Spinal cord (tissue), 10 donors: ENCODE data around the gene MAML2. TPM values are rescaled to one million over a fixed set of nuclear protein-coding genes. Genes with fewer than 3 reads are reported as not detected.

Experiments
- DNase-seq, 6 donors: peaks; one replicate each; pipeline versions ENCODE4 v3.0.0 to v3.0.0-alpha.2; 2013 to 2015; ENCODE audit warnings: low spot score in 6 of 6, low read depth in 4 of 6
- H3K27ac ChIP-seq: one replicate; pipeline ENCODE4 v1.5.1; 2013; ENCODE audit warnings: low read depth, low read length, control low read depth
- H3K27me3 ChIP-seq: one replicate; pipeline ENCODE4 v1.6.1; 2013; ENCODE audit warnings: low read length; ENCODE audit not compliant: control insufficient read depth, insufficient read depth
- H3K36me3 ChIP-seq: one replicate; pipeline ENCODE4 v1.6.1; 2013; ENCODE audit warnings: low read length; ENCODE audit not compliant: control insufficient read depth, insufficient read depth
- H3K4me1 ChIP-seq: one replicate; pipeline ENCODE4 v1.6.1; 2013; ENCODE audit warnings: low read length; ENCODE audit not compliant: control insufficient read depth, insufficient read depth
- H3K4me3 ChIP-seq: one replicate; pipeline ENCODE4 v1.5.1; 2013; ENCODE audit warnings: low read depth, low read length, control low read depth
- H3K9me3 ChIP-seq: one replicate; pipeline ENCODE4 v1.6.1; 2013; ENCODE audit warnings: low read length; ENCODE audit not compliant: control insufficient read depth, insufficient read depth
- whole genome bisulfite sequencing: methylation state at CpG from one replicate; pipeline ENCODE4 v1.1.5; 2013; ENCODE audit warnings: missing lambda C conversion rate; ENCODE audit not compliant: insufficient coverage; 5-methylcytosine and 5-hydroxymethylcytosine counted together
- polyA plus RNA-seq, 2 donors: library from polyadenylated mRNA; unstranded; fragments of 120-200 nt; gene quantifications; one replicate each; pipeline ENCODE4 v1.2.1, GENCODE V29; 2013; ENCODE audit not compliant: insufficient read length in 2 of 2
- total RNA-seq, 2 donors: library from RNA; depleted of rRNA in 1 of 2; stranded (reverse); fragments of 120-200 nt in 1 of 2; fragments of >200 nt in 1 of 2; gene quantifications; one replicate each; pipeline versions ENCODE4 v1.2.3 to v1.2.4, GENCODE V29; 2013 to 2014
- donor health status: healthy.

MAML2 gene
- total and polyA plus RNA-seq, 4 donors, result 16.7 to 25.5 (median 18.7) TPM

DNA sequence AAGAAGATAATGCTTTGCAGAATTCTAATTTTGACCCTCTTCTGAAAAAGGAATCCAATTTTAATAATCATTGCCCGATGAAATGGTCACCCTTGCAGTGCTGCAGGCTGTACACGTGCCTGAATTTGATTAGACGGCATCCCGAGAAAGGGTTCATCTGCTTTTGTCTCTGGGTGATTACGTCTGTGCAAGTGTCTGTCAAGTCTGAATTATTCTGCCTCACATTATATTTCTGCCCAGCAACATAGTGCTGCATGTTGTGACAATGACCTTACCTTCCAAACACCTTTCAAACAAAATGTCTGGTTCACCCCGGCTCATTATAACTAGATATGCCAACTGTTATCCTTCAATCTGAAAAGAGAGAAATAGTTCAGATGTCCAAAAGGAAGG, 164.1 kb downstream of the MAML2 start:
- no peak overlapping the region for H3K27ac ChIP-seq
- peak in 1 of 6 donors; percentile 25 for DNase-seq
- 36% methylated on average over 5 of the region's 6 CpGs for WGBS

DNA sequence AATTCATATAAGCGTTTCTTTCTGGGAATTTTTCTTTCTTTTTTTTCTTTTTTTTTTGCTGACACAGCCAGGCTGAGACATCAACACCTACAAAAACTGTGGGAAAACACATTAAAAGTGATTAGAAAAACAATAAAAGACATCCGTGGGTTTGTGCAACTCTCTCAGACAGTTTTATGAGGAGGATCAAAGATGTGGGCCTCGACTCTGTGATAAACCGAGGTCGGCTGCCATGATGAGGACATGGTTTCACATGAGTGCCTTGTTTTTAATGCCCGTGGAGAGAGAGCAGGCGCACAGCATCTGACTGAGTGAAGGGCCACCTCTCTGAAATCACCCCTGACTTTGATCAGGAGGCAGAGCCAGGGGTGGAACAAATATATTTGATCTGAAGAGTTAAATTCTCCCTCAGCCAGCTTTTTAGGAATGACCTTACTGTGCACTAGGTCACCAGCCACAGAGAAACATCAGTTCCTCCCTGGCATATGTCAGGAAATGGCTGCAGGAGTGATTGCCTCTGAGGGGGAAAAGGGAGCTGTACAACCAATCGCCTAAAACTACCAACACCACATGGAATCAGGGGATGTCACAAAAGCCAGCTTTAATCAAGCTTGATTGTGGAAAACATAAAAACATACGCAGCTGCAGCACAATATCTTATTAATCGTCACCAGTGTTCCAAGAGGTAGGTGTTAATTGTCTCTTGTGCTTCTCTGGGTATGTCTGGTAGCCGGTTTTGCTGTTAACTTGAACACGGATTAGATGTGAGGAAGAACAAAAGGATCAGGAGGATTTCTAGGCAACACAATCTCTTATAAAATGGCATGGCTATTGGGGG, 164.7 kb downstream of the MAML2 start:
- WGBS, result 62% methylated on average over 6 of the region's 12 CpGs
- Histone ChIP-seq H3K27me3 (no peaks in the 10 kb centered on the region), H3K4me3 (no peak overlapping the region), H3K36me3 (no peaks in the 10 kb centered on the region), H3K4me1 (peaks cover 4% of the 10 kb centered on the region), H3K9me3 (no peaks in the 10 kb centered on the region), H3K27ac (peak overlapping the region; percentile 2)
- DNase-seq, result peak in 2 of 6 donors; percentile 48 to 83

More for the DNA sequence above, 164.1 kb downstream of the MAML2 start:
- Histone ChIP-seq H3K27me3 (no peaks in the 10 kb centered on the region), H3K4me3 (no peak overlapping the region), H3K4me1 (peaks cover 4% of the 10 kb centered on the region), H3K36me3 (no peaks in the 10 kb centered on the region), H3K9me3 (no peaks in the 10 kb centered on the region)

DNA sequence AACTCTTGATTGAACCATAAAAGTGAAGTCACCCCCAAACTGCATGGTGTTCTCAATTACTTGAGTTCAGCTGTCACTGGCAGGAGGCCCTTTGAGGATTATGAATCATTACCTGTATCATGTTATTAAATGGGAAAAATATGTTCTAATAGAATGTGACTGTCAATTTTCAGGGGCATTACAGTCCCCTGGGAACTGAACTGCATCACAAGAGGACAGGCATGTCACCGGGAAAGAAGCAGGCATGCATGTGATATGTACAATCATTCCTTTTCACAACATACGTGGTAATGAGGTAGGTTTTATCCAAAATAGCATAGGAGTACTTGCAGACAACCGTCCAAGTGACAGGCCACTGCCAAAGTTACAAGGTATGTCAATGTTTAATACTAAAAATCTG, 165.8 kb downstream of the MAML2 start:
- no CpG with 5 or more reads among the region's 3 CpGs for WGBS
- H3K27ac ChIP-seq, result no peak overlapping the region

GRCh38 chr11:96173906-96174305, 169.1 kb downstream of the MAML2 start:
- no peaks in the 10 kb centered on the region for H3K9me3 ChIP-seq
- no peaks in the 10 kb centered on the region for H3K36me3 ChIP-seq
- DNase-seq, result no peak
- no peak overlapping the region for H3K27ac ChIP-seq
- 89% methylated on average over 4 of the region's 5 CpGs for WGBS
- no peaks in the 10 kb centered on the region for H3K27me3 ChIP-seq
- peaks cover 7% of the 10 kb centered on the region for H3K4me1 ChIP-seq
- H3K4me3 ChIP-seq, result no peak overlapping the region

More for the DNA sequence above, 165.8 kb downstream of the MAML2 start:
- no peaks in the 10 kb centered on the region for H3K36me3 ChIP-seq
- H3K9me3 ChIP-seq, result no peaks in the 10 kb centered on the region
- H3K4me3 ChIP-seq, result no peak overlapping the region
- no peaks in the 10 kb centered on the region for H3K27me3 ChIP-seq
- H3K4me1 ChIP-seq, result peaks cover 4% of the 10 kb centered on the region
- no peak for DNase-seq

- Histone ChIP-seq H3K36me3 (no peaks in the 10 kb centered on the region), H3K4me3 (no peak overlapping the region), H3K4me1 (peaks cover 7% of the 10 kb centered on the region), H3K27me3 (no peaks in the 10 kb centered on the region), H3K27ac (no peak overlapping the region), H3K9me3 (no peaks in the 10 kb centered on the region)
- 98% methylated on average over 5 of the region's 7 CpGs for WGBS
- no peak for DNase-seq
Measured at GRCh38 chr11:96173422-96173821, 169.6 kb downstream of the MAML2 start.

GRCh38 chr11:96172604-96173003, 170.4 kb downstream of the MAML2 start:
- H3K36me3 ChIP-seq, result no peaks in the 10 kb centered on the region
- no peak for DNase-seq
- whole genome bisulfite sequencing, result 86% methylated on average over 1 of the region's 1 CpG
- H3K9me3 ChIP-seq, result no peaks in the 10 kb centered on the region
- H3K27ac ChIP-seq, result no peak overlapping the region
- peaks cover 3% of the 10 kb centered on the region for H3K4me1 ChIP-seq
- no peak overlapping the region for H3K4me3 ChIP-seq
- no peaks in the 10 kb centered on the region for H3K27me3 ChIP-seq

- H3K27me3 ChIP-seq, result no peaks in the 10 kb centered on the region
- WGBS, result 80% methylated on average over 1 of the region's 3 CpGs
- no peak overlapping the region for H3K27ac ChIP-seq
- peaks cover 3% of the 10 kb centered on the region for H3K4me1 ChIP-seq
- no peaks in the 10 kb centered on the region for H3K9me3 ChIP-seq
- no peaks in the 10 kb centered on the region for H3K36me3 ChIP-seq
- no peak overlapping the region for H3K4me3 ChIP-seq
- no peak for DNase-seq
Measured at GRCh38 chr11:96169250-96169649, 173.7 kb downstream of the MAML2 start.

- DNase-seq, result no peak
Measured at GRCh38 chr11:96168623-96169022, 174.4 kb downstream of the MAML2 start.

DNA sequence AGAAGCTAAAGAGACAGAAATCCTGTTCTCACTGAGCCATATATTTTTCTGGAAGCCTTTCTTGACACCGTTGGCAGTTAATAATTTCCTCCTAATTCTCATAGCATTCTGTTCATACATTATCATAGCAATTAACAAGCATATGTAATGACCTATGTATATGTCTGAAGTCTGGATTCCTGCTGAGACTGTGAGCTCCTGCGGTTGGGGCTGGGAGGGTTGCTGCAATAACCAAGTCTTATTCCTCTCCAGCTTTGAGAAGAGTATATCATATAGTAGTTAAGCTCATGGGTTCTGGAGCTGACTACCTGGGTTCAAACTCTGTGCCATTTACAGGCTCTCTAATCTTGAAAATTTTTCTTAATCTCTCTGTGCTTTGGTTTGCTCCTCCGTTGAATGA, 175.2 kb downstream of the MAML2 start:
- Histone ChIP-seq H3K4me3 (no peak overlapping the region), H3K27me3 (no peaks in the 10 kb centered on the region), H3K27ac (no peak overlapping the region), H3K4me1 (peaks cover 3% of the 10 kb centered on the region), H3K9me3 (no peaks in the 10 kb centered on the region), H3K36me3 (no peaks in the 10 kb centered on the region)
- no CpG with 5 or more reads among the region's 3 CpGs for WGBS
- DNase-seq, result no peak

More at GRCh38 chr11:96168623-96169022, 174.4 kb downstream of the MAML2 start:
- H3K4me1 ChIP-seq, result peaks cover 3% of the 10 kb centered on the region
- H3K9me3 ChIP-seq, result no peaks in the 10 kb centered on the region
- H3K4me3 ChIP-seq, result no peak overlapping the region
- WGBS, result no CpG with 5 or more reads among the region's 2 CpGs
- H3K36me3 ChIP-seq, result no peaks in the 10 kb centered on the region
- H3K27ac ChIP-seq, result no peak overlapping the region
- no peaks in the 10 kb centered on the region for H3K27me3 ChIP-seq

DNA sequence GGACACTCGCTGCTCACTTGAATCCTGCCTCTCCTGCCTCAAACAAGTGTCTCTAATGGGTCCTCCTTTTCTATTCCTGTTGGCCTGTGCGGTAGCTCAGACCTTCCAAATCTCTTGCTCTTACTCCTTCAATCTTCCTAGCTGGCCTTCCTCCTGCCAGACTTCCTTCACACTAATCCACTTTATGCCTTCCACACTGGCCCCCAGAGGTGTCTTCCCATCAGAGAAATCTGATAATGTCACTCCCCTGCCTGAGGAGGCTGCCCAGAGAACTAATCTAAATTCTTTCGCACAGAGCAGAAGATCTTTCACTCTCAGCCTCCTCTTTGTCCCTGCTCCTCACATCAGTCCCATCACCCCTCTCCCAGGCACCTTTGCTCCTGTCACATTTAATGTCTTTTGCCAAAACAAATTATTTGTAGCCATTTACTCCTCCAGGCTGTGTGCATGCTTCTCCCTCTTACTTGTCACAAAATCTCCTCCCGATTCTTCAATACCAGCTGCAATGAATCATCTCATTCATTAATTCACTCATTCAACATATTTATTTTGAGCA, 175.7 kb downstream of the MAML2 start:
- Histone ChIP-seq H3K27ac (no peak overlapping the region), H3K36me3 (no peaks in the 10 kb centered on the region), H3K4me3 (no peak overlapping the region), H3K9me3 (no peaks in the 10 kb centered on the region), H3K27me3 (no peaks in the 10 kb centered on the region), H3K4me1 (peaks cover 8% of the 10 kb centered on the region)
- WGBS, result 66% methylated on average over 3 of the region's 4 CpGs
- no peak for DNase-seq
